RWPE2 (cell line): ENCODE data around the gene ARSG.
"Not testable (repeated sequence)": the region's sequence is repeated elsewhere in the genome, so short reads cannot be mapped to it uniquely, and the experiment has no call there.

Experiments
- ATAC-seq: fragments of 200-7000 bp; cut with Tn5 transposase; 3 replicates; pipeline ENCODE4 v1.9.1; 2021; ENCODE audit warnings: low read depth
- DNase-seq: peaks from one replicate; pipeline ENCODE4 v3.0.0-alpha.2; 2020; ENCODE audit warnings: low spot score
- H3K27ac ChIP-seq: fragments of 450-650 bp; 2 replicates; pipeline ENCODE4 v1.5.1; 2017; ENCODE audit warnings: mild to moderate bottlenecking; ENCODE audit not compliant: poor library complexity, severe bottlenecking
- H3K27me3 ChIP-seq: fragments of 250-450 bp; sonication (Bioruptor Pico); 2 replicates; pipeline ENCODE4 v1.5.1; 2021; ENCODE audit warnings: mild to moderate bottlenecking, moderate library complexity; ENCODE audit not compliant: insufficient read depth, poor library complexity, severe bottlenecking
- H3K36me3 ChIP-seq: fragments of 250-450 bp; sonication (Bioruptor Pico); 2 replicates; pipeline ENCODE4 v1.5.1; 2020; ENCODE audit warnings: low read depth, mild to moderate bottlenecking, moderate library complexity
- H3K4me1 ChIP-seq: fragments of 250-450 bp; sonication (Bioruptor Pico); 2 replicates; pipeline ENCODE4 v1.5.1; 2021; ENCODE audit warnings: mild to moderate bottlenecking, moderate library complexity; ENCODE audit not compliant: insufficient read depth, poor library complexity, severe bottlenecking
- H3K4me3 ChIP-seq: fragments of 250-450 bp; sonication (Bioruptor Pico); 2 replicates; pipeline ENCODE4 v1.5.1; 2021; ENCODE audit warnings: mild to moderate bottlenecking, moderate library complexity; ENCODE audit not compliant: severe bottlenecking
- H3K9me3 ChIP-seq: fragments of 250-450 bp; sonication (Bioruptor Pico); 2 replicates; pipeline ENCODE4 v1.5.1; 2021; ENCODE audit warnings: mild to moderate bottlenecking, moderate library complexity; ENCODE audit not compliant: severe bottlenecking
- CTCF ChIP-seq: fragments of 450-650 bp; IDR thresholded peaks from one replicate; pipeline ENCODE4 v1.5.1; 2017; ENCODE audit warnings: mild to moderate bottlenecking, moderate library complexity; ENCODE audit not compliant: poor library complexity, severe bottlenecking

ARSG gene

GRCh38 chr17:68351395-68351794, 60.1 kb downstream of the ARSG start:
- Histone ChIP-seq H3K9me3 (no peaks in the 10 kb centered on the region), H3K36me3 (no peaks in the 10 kb centered on the region), H3K4me3 (no peak overlapping the region), H3K27me3 (no peaks in the 10 kb centered on the region), H3K27ac (no peak overlapping the region), H3K4me1 (no peaks in the 10 kb centered on the region)
- DNase-seq, result no peak
- peak; percentile 12 for TF ChIP-seq CTCF
- ATAC-seq, result peak; percentile 31; the same call in 1 of the 3 replicates

- Histone ChIP-seq H3K4me3 (no peak overlapping the region), H3K27ac (no peak overlapping the region), H3K9me3 (no peaks in the 10 kb centered on the region), H3K27me3 (no peaks in the 10 kb centered on the region), H3K36me3 (no peaks in the 10 kb centered on the region), H3K4me1 (no peaks in the 10 kb centered on the region)
- no peak for TF ChIP-seq CTCF
- ATAC-seq, result no peak
- DNase-seq, result no peak
These were observed 60.7 kb downstream of the ARSG start for GRCh38 chr17:68352041-68352440.

GRCh38 chr17:68352671-68353070, 61.4 kb downstream of the ARSG start:
- not testable (repeated sequence) for H3K36me3 ChIP-seq, H3K4me1 ChIP-seq, H3K9me3 ChIP-seq, H3K27me3 ChIP-seq, DNase-seq, ATAC-seq, H3K27ac ChIP-seq, H3K4me3 ChIP-seq

- no peaks in the 10 kb centered on the region for H3K36me3 ChIP-seq
- no peaks in the 10 kb centered on the region for H3K9me3 ChIP-seq
- DNase-seq (no peak), ATAC-seq (no peak)
- TF ChIP-seq CTCF, result no peak
- H3K4me1 ChIP-seq, result no peaks in the 10 kb centered on the region
- H3K27ac ChIP-seq, result no peak overlapping the region
- no peaks in the 10 kb centered on the region for H3K27me3 ChIP-seq
- no peak overlapping the region for H3K4me3 ChIP-seq
These were observed 61.8 kb downstream of the ARSG start for GRCh38 chr17:68353111-68353521.

- not testable (repeated sequence) for H3K27me3 ChIP-seq, H3K27ac ChIP-seq, H3K4me1 ChIP-seq, H3K4me3 ChIP-seq, H3K36me3 ChIP-seq, H3K9me3 ChIP-seq, DNase-seq
- peak; percentile 40; the same call in 1 of the 3 replicates for ATAC-seq
These were observed 63.0 kb downstream of the ARSG start for GRCh38 chr17:68354311-68354710.

GRCh38 chr17:68355108-68355507, 63.8 kb downstream of the ARSG start:
- not testable (repeated sequence) for DNase-seq, H3K36me3 ChIP-seq, H3K4me1 ChIP-seq, H3K9me3 ChIP-seq, H3K4me3 ChIP-seq, H3K27me3 ChIP-seq, ATAC-seq, H3K27ac ChIP-seq
